ENCODE measurements around the gene CTSA.

The CTSA gene

GRCh38 chr20:45880988-45881788 is 9.9 kb upstream of the CTSA start, which contains the start of gene ZSWIM1:
Gene ZSWIM1, plus strand, starts transcription at chr20:45881227. Its CDS starts 1,366 bp downstream, at chr20:45882593.
- TF ChIP-seq, protein P1, sequence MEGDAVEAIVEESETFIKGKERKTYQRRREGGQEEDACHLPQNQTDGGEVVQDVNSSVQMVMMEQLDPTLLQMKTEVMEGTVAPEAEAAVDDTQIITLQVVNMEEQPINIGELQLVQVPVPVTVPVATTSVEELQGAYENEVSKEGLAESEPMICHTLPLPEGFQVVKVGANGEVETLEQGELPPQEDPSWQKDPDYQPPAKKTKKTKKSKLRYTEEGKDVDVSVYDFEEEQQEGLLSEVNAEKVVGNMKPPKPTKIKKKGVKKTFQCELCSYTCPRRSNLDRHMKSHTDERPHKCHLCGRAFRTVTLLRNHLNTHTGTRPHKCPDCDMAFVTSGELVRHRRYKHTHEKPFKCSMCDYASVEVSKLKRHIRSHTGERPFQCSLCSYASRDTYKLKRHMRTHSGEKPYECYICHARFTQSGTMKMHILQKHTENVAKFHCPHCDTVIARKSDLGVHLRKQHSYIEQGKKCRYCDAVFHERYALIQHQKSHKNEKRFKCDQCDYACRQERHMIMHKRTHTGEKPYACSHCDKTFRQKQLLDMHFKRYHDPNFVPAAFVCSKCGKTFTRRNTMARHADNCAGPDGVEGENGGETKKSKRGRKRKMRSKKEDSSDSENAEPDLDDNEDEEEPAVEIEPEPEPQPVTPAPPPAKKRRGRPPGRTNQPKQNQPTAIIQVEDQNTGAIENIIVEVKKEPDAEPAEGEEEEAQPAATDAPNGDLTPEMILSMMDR (IDR thresholded peaks at IDR 0.05; ENCODE audit: borderline replicate concordance, insufficient read depth, low read depth, low read length), result no peak

GRCh38 chr20:45882469-45883099 is 8.6 kb upstream of the CTSA start:
- H3K4me3 ChIP-seq (ENCODE audit: low read depth, low read length), result no peak overlapping the region

More at GRCh38 chr20:45880988-45881788, 9.9 kb upstream of the CTSA start, which contains the start of gene ZSWIM1:
- H3K4me3 ChIP-seq (ENCODE audit: low read depth, low read length), result peak within 1 kb of the TSS; percentile 62

DNA sequence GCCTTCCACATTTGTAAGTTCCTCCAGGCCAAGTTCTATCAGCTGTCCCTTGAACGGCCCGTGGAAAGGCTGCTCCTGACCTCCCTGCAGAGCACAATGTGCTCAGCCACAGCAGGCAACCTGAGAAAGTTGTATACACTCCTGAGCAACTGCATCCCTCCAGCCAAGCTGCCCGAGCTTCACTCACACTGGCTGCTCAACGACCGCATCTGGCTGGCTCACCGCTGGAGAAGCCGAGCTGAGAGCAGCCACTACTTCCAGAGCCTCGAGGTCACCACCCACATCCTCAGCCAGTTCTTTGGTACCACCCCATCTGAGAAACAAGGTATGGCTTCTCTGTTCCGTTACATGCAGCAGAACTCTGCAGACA is 8.1 kb upstream of the CTSA start:
- H3K4me3 ChIP-seq (ENCODE audit: low read depth, low read length), result no peak overlapping the region
- TF ChIP-seq, protein P1 (IDR thresholded peaks at IDR 0.05; ENCODE audit: borderline replicate concordance, insufficient read depth, low read depth, low read length), result no peak

More at GRCh38 chr20:45882469-45883099, 8.6 kb upstream of the CTSA start:
- TF ChIP-seq, protein P1 (IDR thresholded peaks at IDR 0.05; ENCODE audit: borderline replicate concordance, insufficient read depth, low read depth, low read length), result no peak

DNA sequence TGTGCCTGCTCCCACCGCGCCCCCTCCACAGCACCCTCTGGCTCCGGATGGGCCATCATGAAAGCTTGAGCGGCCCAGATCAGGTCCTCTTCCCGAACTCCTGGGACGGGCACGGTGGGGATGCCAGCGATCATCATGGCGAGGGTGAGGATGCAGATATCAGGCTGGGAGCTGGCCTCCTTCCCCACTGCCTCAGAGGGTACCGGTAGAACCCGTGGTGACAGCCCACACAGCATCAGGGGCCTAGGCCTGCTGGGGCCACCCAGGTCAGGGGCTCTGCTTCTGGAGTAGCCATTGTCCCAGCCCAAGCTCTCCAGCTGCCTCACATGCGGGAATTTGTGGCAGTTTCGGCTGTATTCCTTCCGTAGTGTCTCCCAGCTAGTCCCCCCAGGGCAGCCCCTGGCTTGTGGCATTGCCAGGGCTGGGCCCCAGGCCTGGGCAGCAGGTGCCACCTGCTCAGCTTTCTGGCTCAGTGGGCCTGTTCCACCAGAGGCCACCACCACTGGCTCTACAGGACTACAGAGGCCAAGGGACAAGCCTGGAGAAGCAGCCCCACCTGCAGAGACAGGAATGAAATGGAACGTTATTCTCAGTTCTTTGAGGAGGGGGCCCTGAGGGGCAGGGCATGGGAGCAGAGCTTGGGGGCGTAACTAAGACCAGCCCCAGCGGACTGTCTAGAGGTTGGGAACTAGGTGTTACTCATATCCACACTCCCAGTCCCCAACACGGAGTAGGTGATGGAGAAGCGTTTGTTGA is 4.4 kb upstream of the CTSA start:
- no peak overlapping the region for H3K4me3 ChIP-seq (ENCODE audit: low read depth, low read length)
- TF ChIP-seq, protein P1 (IDR thresholded peaks at IDR 0.05; ENCODE audit: borderline replicate concordance, insufficient read depth, low read depth, low read length), result no peak

DNA sequence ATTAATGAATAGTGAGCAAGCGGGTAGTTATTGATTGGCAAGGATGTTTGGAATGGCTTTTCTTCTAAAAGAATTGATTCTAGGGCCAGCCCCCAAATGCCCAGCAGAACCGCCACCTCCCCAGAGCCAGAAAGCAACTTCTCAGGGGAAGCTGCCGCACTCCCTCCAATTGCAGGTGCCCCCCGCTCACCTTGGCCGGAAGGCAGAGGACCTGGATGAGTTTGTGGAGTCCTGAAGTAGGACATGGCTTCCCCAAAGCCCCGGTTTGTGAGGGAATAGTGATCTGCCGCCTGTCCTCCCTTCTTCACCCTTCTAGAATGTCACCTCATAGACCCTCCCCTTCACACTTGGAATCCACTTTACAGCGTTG is 3.8 kb upstream of the CTSA start, which contains the start of gene SPATA25:
Gene SPATA25 (minus strand): TSS at position 277 of the 370 bp plus-strand sequence. CDS start 32 bp downstream, at position 245.
- H3K4me3 ChIP-seq (ENCODE audit: low read depth, low read length), result no peak within 1 kb of the TSS
- TF ChIP-seq, protein P1 (IDR thresholded peaks at IDR 0.05; ENCODE audit: borderline replicate concordance, insufficient read depth, low read depth, low read length), result no peak

GRCh38 chr20:45888681-45889080 is 2.5 kb upstream of the CTSA start:
- no peak overlapping the region for H3K4me3 ChIP-seq (ENCODE audit: low read depth, low read length)
- TF ChIP-seq, protein P1 (IDR thresholded peaks at IDR 0.05; ENCODE audit: borderline replicate concordance, insufficient read depth, low read depth, low read length), result no peak

Data from GM12875 (cell line).